ENCODE results near the gene ERG28. TPM values are rescaled to one million over a fixed set of nuclear protein-coding genes. Genes with fewer than 3 reads are reported as not detected.
"Not testable (repeated sequence)": the region's sequence is repeated elsewhere in the genome, so short reads cannot be mapped to it uniquely, and the experiment has no call there.

The ERG28 gene
- total RNA-seq, 1 donor from 2014 or later: 38.9 TPM

DNA sequence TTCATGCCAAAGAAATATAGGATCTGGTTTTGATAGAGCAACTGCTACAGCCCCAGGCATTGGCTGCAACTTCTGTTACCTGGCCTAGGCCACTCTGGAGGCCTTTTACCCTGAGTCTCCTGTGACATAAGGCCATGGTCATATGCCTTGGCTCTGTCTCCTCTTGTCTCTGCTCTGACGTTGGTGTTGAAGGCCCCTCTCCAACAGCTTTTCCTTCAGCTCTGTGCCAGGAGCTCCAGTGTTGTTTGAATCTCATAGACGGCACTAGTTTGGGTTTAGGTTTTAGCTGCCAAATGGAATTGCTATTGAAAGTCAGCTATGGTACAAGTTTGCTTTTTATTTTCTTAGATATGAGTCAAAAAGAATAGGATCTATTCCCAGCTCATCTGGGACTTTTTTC, 41.4 kb upstream of the ERG28 start:
- H3K4me3 Mint-ChIP-seq: no peak overlapping the region
- H3K9me3 Mint-ChIP-seq: no peaks in the 10 kb centered on the region
- DNase-seq (ENCODE audit: low read depth, low spot score): no peak
- H3K27ac Mint-ChIP-seq (ENCODE audit: unreplicated experiment): no peak overlapping the region
- peaks cover 12% of the 10 kb centered on the region for H3K4me1 Mint-ChIP-seq
- no peak for TF ChIP-seq CTCF (conservative IDR thresholded peaks at IDR 0.05)
- no peaks in the 10 kb centered on the region for H3K27me3 Mint-ChIP-seq (ENCODE audit: low read depth)
- peaks cover 21% of the 10 kb centered on the region for H3K36me3 Mint-ChIP-seq (ENCODE audit: low read depth)

DNA sequence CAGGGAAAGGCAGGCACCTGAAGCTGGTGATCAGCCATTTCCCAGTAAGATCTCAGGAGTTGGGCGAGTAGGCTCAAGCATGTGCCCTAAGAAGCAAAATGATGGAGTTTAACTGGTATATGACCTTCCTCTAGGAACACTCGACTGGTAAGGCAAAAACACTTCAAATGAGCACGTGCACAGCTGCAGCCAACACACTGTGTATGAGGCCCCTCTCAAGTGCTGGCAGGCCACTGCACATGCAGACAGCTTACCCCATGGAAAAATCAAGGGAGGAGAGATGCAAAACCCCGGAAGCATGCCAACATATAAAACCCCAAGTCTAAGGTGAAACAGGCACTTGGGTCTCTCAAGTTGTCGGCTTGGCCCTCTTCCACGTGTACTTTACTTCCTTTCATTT, 39.6 kb upstream of the ERG28 start:
- Mint-ChIP-seq H3K9me3 (no peaks in the 10 kb centered on the region), H3K27me3 (ENCODE audit: low read depth) (no peaks in the 10 kb centered on the region), H3K4me1 (peaks cover 20% of the 10 kb centered on the region), H3K4me3 (no peak overlapping the region), H3K36me3 (ENCODE audit: low read depth) (peaks cover 23% of the 10 kb centered on the region), H3K27ac (ENCODE audit: unreplicated experiment) (peak overlapping the region; percentile 94)
- no peak for DNase-seq (ENCODE audit: low read depth, low spot score)
- TF ChIP-seq CTCF (conservative IDR thresholded peaks at IDR 0.05): no peak

DNA sequence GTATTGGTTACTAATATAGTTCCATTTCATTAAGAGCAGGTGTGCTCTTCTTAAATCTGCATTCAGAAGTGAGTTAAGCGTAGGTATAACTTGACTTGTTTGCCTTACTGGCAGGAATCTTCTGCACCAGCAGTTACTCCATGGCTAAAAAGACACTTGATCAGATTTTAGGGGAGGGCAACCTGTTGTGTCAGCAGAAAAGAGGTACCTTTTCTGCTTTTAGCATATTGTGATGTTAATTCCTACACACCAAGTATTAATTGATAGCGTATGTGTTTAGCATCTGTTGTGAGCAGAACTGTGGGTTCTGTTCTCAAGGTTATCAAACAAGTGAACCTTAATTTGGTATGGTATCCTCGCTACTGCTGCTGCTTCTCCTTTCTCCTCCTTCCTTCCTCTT, 38.7 kb upstream of the ERG28 start:
- DNase-seq (ENCODE audit: low read depth, low spot score): no peak
- Mint-ChIP-seq H3K4me1 (peaks cover 20% of the 10 kb centered on the region), H3K9me3 (no peaks in the 10 kb centered on the region), H3K36me3 (ENCODE audit: low read depth) (peaks cover 30% of the 10 kb centered on the region), H3K27ac (ENCODE audit: unreplicated experiment) (no peak overlapping the region), H3K27me3 (ENCODE audit: low read depth) (no peaks in the 10 kb centered on the region), H3K4me3 (no peak overlapping the region)
- no peak for TF ChIP-seq CTCF (conservative IDR thresholded peaks at IDR 0.05)

DNA sequence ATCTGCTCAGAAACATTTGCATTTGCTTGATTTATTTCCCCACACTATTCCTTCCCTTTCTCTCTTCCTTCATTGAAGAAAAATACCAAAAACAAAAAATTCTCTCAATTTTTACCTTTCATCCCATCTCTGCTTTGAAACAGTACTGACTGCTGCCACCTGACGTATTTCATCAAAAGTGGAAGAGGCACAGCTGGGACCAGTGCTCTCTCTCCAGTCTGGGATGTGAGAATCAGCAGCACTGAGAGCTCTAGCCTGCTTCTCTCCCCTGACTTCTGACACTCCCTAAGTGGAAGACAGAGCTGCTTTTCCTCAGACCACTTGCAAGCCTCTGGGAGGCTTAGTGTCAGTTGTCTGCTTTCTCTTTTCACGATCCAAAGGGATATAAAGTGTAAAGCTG, 37.2 kb upstream of the ERG28 start:
- no peaks in the 10 kb centered on the region for H3K27me3 Mint-ChIP-seq (ENCODE audit: low read depth)
- H3K27ac Mint-ChIP-seq (ENCODE audit: unreplicated experiment): peak overlapping the region; percentile 87
- H3K36me3 Mint-ChIP-seq (ENCODE audit: low read depth): peaks cover 35% of the 10 kb centered on the region
- H3K4me1 Mint-ChIP-seq: peaks cover 20% of the 10 kb centered on the region
- no peak for DNase-seq (ENCODE audit: low read depth, low spot score)
- no peaks in the 10 kb centered on the region for H3K9me3 Mint-ChIP-seq
- H3K4me3 Mint-ChIP-seq: no peak overlapping the region
- no peak for TF ChIP-seq CTCF (conservative IDR thresholded peaks at IDR 0.05)

- Mint-ChIP-seq H3K27ac (ENCODE audit: unreplicated experiment) (peak overlapping the region; percentile 87), H3K27me3 (ENCODE audit: low read depth) (no peaks in the 10 kb centered on the region), H3K36me3 (ENCODE audit: low read depth) (peaks cover 36% of the 10 kb centered on the region), H3K4me1 (peaks cover 20% of the 10 kb centered on the region), H3K4me3 (no peak overlapping the region), H3K9me3 (no peaks in the 10 kb centered on the region)
- DNase-seq (ENCODE audit: low read depth, low spot score): no peak
- TF ChIP-seq CTCF (conservative IDR thresholded peaks at IDR 0.05): no peak
Measured at GRCh38 chr14:75697386-75697785, 36.7 kb upstream of the ERG28 start.

DNA sequence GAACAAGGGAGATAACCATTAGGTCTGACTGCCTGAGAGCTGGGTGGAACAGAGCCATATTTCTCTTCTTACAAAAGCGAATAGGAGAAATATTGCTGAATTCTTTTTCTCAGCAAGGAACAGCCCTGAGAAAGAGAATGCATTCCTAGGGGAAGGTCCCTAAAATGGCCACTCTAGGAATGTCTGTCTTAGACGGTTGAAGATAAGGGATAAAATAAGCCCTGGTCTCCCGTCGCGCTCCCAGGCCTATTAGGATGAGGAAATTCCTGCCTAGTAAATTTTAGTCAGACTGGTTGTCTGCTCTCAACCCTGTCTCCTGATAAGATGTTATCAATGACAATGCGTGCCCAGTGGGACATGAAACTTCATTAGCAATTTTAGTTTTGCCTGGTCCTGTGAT, 34.3 kb upstream of the ERG28 start:
- H3K36me3 Mint-ChIP-seq (ENCODE audit: low read depth): peaks cover 33% of the 10 kb centered on the region
- H3K9me3 Mint-ChIP-seq; DNase-seq (ENCODE audit: low read depth, low spot score); H3K27me3 Mint-ChIP-seq (ENCODE audit: low read depth); H3K27ac Mint-ChIP-seq (ENCODE audit: unreplicated experiment); H3K4me3 Mint-ChIP-seq: not testable (repeated sequence)
- H3K4me1 Mint-ChIP-seq: peaks cover 20% of the 10 kb centered on the region
